ENCODE data around the gene ICE1. TPM values are rescaled to one million over a fixed set of nuclear protein-coding genes. Genes with fewer than 3 reads are reported as not detected.

The ICE1 gene
- total and polyA plus RNA-seq, 4 donors, result 4.1 to 18.8 (median 9.5) TPM

- TF ChIP-seq, protein P1, sequence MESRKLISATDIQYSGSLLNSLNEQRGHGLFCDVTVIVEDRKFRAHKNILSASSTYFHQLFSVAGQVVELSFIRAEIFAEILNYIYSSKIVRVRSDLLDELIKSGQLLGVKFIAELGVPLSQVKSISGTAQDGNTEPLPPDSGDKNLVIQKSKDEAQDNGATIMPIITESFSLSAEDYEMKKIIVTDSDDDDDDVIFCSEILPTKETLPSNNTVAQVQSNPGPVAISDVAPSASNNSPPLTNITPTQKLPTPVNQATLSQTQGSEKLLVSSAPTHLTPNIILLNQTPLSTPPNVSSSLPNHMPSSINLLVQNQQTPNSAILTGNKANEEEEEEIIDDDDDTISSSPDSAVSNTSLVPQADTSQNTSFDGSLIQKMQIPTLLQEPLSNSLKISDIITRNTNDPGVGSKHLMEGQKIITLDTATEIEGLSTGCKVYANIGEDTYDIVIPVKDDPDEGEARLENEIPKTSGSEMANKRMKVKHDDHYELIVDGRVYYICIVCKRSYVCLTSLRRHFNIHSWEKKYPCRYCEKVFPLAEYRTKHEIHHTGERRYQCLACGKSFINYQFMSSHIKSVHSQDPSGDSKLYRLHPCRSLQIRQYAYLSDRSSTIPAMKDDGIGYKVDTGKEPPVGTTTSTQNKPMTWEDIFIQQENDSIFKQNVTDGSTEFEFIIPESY (IDR thresholded peaks at IDR 0.05), result no peak
- TF ChIP-seq SP1 (IDR thresholded peaks at IDR 0.05) (no peak), ATF3 (IDR thresholded peaks at IDR 0.05) (no peak), YY1 (IDR thresholded peaks at IDR 0.05) (peak; percentile 97)
- H3K9ac ChIP-seq (ENCODE audit: low read depth in 1 of 2, low read length in 2 of 2), result no peak overlapping the region
- no peak overlapping the region for H3K27ac ChIP-seq (ENCODE audit: low read depth in 1 of 2, low read length in 2 of 2)
- H3K36me3 ChIP-seq (ENCODE audit: control insufficient read depth in 4 of 4, insufficient read depth in 3 of 4, low read depth in 1 of 4, low read length in 3 of 4), result no peaks in the 10 kb centered on the region
- H3K27me3 ChIP-seq (ENCODE audit: control insufficient read depth in 4 of 4, insufficient read depth in 4 of 4, low read length in 3 of 4), result no peaks in the 10 kb centered on the region
- WGBS, result 81% methylated on average over 6 of the region's 6 CpGs
- peak overlapping the region in 1 of 3 donors; percentile 18 for H3K4me3 ChIP-seq (ENCODE audit: low read depth in 1 of 3, low read length in 3 of 3)
- H3K4me1 ChIP-seq (ENCODE audit: control insufficient read depth in 4 of 4, insufficient read depth in 4 of 4, low read length in 3 of 4), result no peaks in the 10 kb centered on the region
- H3K9me3 ChIP-seq (ENCODE audit: control insufficient read depth in 4 of 4, low read length in 3 of 4), result no peaks in the 10 kb centered on the region
- DNase-seq (ENCODE audit: low spot score), result no peak
Measured at GRCh38 chr5:5523066-5523505, 100.6 kb downstream of the ICE1 start.

GRCh38 chr5:5524327-5524726 lies 101.8 kb downstream of the ICE1 start:
- whole genome bisulfite sequencing, result 87% methylated on average over 3 of the region's 3 CpGs
- TF ChIP-seq JUND (IDR thresholded peaks at IDR 0.05), result no peak
- Histone ChIP-seq H3K4me3 (ENCODE audit: low read depth in 1 of 3, low read length in 3 of 3) (no peak overlapping the region), H3K9me3 (ENCODE audit: control insufficient read depth in 4 of 4, low read length in 3 of 4) (peaks cover 0 to 3% (median 0%) of the 10 kb centered on the region in 4 donors), H3K27ac (ENCODE audit: low read depth in 1 of 2, low read length in 2 of 2) (no peak overlapping the region), H3K36me3 (ENCODE audit: control insufficient read depth in 4 of 4, insufficient read depth in 3 of 4, low read depth in 1 of 4, low read length in 3 of 4) (no peaks in the 10 kb centered on the region), H3K4me1 (ENCODE audit: control insufficient read depth in 4 of 4, insufficient read depth in 4 of 4, low read length in 3 of 4) (no peaks in the 10 kb centered on the region), H3K9ac (ENCODE audit: low read depth in 1 of 2, low read length in 2 of 2) (no peak overlapping the region), H3K27me3 (ENCODE audit: control insufficient read depth in 4 of 4, insufficient read depth in 4 of 4, low read length in 3 of 4) (no peaks in the 10 kb centered on the region)
- no peak for DNase-seq (ENCODE audit: low spot score)

- TF ChIP-seq REST (IDR thresholded peaks at IDR 0.05), result no peak
- no peak for TF ChIP-seq HNF4A (conservative IDR thresholded peaks at IDR 0.05)
- TF ChIP-seq, protein P2, sequence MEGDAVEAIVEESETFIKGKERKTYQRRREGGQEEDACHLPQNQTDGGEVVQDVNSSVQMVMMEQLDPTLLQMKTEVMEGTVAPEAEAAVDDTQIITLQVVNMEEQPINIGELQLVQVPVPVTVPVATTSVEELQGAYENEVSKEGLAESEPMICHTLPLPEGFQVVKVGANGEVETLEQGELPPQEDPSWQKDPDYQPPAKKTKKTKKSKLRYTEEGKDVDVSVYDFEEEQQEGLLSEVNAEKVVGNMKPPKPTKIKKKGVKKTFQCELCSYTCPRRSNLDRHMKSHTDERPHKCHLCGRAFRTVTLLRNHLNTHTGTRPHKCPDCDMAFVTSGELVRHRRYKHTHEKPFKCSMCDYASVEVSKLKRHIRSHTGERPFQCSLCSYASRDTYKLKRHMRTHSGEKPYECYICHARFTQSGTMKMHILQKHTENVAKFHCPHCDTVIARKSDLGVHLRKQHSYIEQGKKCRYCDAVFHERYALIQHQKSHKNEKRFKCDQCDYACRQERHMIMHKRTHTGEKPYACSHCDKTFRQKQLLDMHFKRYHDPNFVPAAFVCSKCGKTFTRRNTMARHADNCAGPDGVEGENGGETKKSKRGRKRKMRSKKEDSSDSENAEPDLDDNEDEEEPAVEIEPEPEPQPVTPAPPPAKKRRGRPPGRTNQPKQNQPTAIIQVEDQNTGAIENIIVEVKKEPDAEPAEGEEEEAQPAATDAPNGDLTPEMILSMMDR (IDR thresholded peaks at IDR 0.05; ENCODE audit: low read depth, low read length, missing input control), result no peak
- TF ChIP-seq, protein P1 (IDR thresholded peaks at IDR 0.05), result no peak
- TF ChIP-seq MAX (IDR thresholded peaks at IDR 0.05), result no peak
- TF ChIP-seq NR2F2 (IDR thresholded peaks at IDR 0.05), result no peak
- TF ChIP-seq EGR1 (IDR thresholded peaks at IDR 0.05; ENCODE audit: low read depth in 2 of 2), result no peak
- TF ChIP-seq JUND (IDR thresholded peaks at IDR 0.05), result no peak
- no peak for TF ChIP-seq HNF4G (IDR thresholded peaks at IDR 0.05)
- TF ChIP-seq ATF3 (IDR thresholded peaks at IDR 0.05), result no peak
- TF ChIP-seq RAD21 (IDR thresholded peaks at IDR 0.05), result no peak
- TF ChIP-seq TAF1 (conservative IDR thresholded peaks at IDR 0.05), result no peak
- no peak for TF ChIP-seq YY1 (IDR thresholded peaks at IDR 0.05)
- no peak for TF ChIP-seq RXRA (IDR thresholded peaks at IDR 0.05)
- no peak for TF ChIP-seq FOXA1 (IDR thresholded peaks at IDR 0.05)
- TF ChIP-seq GABPA (IDR thresholded peaks at IDR 0.05 in 1 of 2, conservative IDR thresholded peaks at IDR 0.05 in 1 of 2), result no peak
- TF ChIP-seq FOXA2 (IDR thresholded peaks at IDR 0.05), result no peak
- no peak for TF ChIP-seq SP1 (IDR thresholded peaks at IDR 0.05)
- WGBS, result 62% methylated on average over 5 of the region's 5 CpGs
- DNase-seq (ENCODE audit: low spot score), result no peak
- Histone ChIP-seq H3K4me1 (ENCODE audit: control insufficient read depth in 4 of 4, insufficient read depth in 4 of 4, low read length in 3 of 4) (no peaks in the 10 kb centered on the region), H3K9me3 (ENCODE audit: control insufficient read depth in 4 of 4, low read length in 3 of 4) (peaks cover 0 to 3% (median 0%) of the 10 kb centered on the region in 4 donors), H3K4me3 (ENCODE audit: low read depth in 1 of 3, low read length in 3 of 3) (no peak overlapping the region), H3K27ac (ENCODE audit: low read depth in 1 of 2, low read length in 2 of 2) (no peak overlapping the region), H3K27me3 (ENCODE audit: control insufficient read depth in 4 of 4, insufficient read depth in 4 of 4, low read length in 3 of 4) (peaks cover 0 to 6% (median 0%) of the 10 kb centered on the region in 4 donors), H3K36me3 (ENCODE audit: control insufficient read depth in 4 of 4, insufficient read depth in 3 of 4, low read depth in 1 of 4, low read length in 3 of 4) (no peaks in the 10 kb centered on the region), H3K9ac (ENCODE audit: low read depth in 1 of 2, low read length in 2 of 2) (no peak overlapping the region)
Measured at GRCh38 chr5:5531371-5531770, 108.9 kb downstream of the ICE1 start.
